ENCODE measurements around the gene SYTL3. TPM values are rescaled to one million over a fixed set of nuclear protein-coding genes. Genes with fewer than 3 reads are reported as not detected.
A peak's percentile ranks its signal among the peaks of the same experiment; 100 is the strongest.

Gene SYTL3
- total RNA-seq, 1 donor from 2014 or later = 8.7 TPM

DNA sequence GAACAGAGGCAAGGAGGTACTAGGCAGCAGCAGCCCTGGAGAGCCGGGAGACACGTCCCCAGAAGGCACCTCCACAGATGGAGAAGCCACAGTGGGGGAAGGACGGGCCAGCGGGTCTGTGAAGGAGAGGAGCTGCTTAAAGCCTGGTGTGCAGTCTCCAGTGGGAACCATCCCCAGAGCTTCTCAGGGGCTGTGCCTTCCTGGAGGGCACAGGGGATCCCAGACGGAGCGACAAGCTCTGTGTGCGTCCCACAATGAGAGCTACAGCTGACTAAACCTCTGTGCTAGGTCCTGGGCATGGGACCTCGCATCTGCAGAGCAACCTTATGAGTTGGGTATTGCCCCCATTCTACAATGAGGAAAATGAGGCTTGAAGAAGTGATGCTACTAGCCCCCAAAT is 118.6 kb downstream of the SYTL3 start:
- no peak overlapping the region for H3K27ac ChIP-seq
- TF ChIP-seq, protein P1, sequence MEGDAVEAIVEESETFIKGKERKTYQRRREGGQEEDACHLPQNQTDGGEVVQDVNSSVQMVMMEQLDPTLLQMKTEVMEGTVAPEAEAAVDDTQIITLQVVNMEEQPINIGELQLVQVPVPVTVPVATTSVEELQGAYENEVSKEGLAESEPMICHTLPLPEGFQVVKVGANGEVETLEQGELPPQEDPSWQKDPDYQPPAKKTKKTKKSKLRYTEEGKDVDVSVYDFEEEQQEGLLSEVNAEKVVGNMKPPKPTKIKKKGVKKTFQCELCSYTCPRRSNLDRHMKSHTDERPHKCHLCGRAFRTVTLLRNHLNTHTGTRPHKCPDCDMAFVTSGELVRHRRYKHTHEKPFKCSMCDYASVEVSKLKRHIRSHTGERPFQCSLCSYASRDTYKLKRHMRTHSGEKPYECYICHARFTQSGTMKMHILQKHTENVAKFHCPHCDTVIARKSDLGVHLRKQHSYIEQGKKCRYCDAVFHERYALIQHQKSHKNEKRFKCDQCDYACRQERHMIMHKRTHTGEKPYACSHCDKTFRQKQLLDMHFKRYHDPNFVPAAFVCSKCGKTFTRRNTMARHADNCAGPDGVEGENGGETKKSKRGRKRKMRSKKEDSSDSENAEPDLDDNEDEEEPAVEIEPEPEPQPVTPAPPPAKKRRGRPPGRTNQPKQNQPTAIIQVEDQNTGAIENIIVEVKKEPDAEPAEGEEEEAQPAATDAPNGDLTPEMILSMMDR (IDR thresholded peaks at IDR 0.05) = no peak
- DNase-seq = no peak
- no peak overlapping the region for H3K4me3 ChIP-seq
- H3K9me3 ChIP-seq = no peaks in the 10 kb centered on the region
- no peak for ATAC-seq
- H3K27me3 ChIP-seq = no peaks in the 10 kb centered on the region
- H3K36me3 ChIP-seq = peaks cover 93% of the 10 kb centered on the region
- intact Hi-C loops (cut with DNase I) = no loop called here
- peaks cover 7% of the 10 kb centered on the region for H3K4me1 ChIP-seq

DNA sequence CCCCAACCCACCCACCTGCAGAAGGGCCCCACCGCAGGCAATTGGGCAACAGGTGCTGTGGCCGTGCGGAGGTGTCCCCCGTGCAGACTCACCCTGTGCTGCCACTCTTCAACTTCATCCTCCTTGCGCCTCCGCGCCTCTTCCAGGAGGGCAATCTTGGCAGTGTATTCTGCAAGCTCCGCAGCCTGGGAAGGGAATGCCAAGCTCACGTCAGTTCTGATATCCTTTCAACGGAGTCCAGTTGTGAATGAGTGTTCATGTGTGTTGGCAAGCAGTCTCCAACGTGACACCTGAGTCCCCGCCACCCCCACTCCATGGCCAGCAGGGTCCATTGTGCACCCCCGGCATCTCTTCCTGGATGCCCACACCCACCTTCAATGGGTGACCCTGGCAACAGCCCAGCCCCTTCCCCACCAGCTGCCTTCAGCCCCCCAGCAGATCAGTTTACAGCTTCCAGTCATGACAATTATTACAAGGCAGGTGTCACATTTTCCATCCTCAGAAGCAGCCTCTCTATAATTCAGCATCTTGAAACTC is 119.4 kb downstream of the SYTL3 start:
- Histone ChIP-seq H3K27me3 (no peaks in the 10 kb centered on the region), H3K27ac (no peak overlapping the region), H3K36me3 (peaks cover 98% of the 10 kb centered on the region), H3K4me1 (peaks cover 9% of the 10 kb centered on the region), H3K9me3 (no peaks in the 10 kb centered on the region), H3K4me3 (no peak overlapping the region)
- ATAC-seq = no peak
- TF ChIP-seq, protein P1 (IDR thresholded peaks at IDR 0.05) = no peak
- intact Hi-C loops (cut with DNase I) = no loop called here
- DNase-seq = no peak

DNA sequence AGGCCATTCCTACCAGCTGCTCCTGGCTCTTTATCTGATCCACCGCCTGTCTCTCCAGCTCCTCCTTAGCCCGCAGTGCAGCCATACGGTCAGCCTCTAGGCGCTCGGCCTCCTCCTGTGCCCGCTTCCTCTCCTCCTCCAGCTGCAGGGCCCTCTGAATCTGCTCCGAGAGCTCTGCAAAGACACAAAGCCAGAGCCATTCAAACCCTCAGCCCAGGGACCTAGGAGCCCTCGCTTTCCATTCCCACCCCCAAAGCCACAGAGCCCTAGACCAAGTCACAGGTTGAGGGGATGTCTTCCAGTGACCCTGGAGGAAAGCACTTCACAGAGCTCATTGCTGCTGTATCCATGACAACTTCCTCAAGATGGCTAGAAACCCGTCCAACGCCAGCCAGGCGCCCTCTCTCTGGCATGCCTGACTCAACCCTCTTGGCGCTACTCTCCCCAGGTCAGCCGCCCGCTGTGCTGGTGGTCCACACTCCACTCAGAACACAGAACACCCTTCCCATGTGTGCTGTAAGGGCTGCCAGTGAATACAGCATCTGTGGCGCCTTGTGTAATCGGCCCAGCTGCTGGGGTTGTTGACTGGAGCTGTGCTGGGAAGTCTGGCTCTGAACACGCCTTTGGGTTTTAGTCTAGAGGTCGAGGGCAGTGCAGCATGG is 120.0 kb downstream of the SYTL3 start:
- intact Hi-C loops (cut with DNase I) = no loop called here
- no peak for DNase-seq
- ATAC-seq = no peak
- TF ChIP-seq, protein P1 (IDR thresholded peaks at IDR 0.05) = no peak
- Histone ChIP-seq H3K27me3 (no peaks in the 10 kb centered on the region), H3K36me3 (peaks cover 98% of the 10 kb centered on the region), H3K4me1 (peaks cover 9% of the 10 kb centered on the region), H3K27ac (no peak overlapping the region), H3K9me3 (no peaks in the 10 kb centered on the region), H3K4me3 (no peak overlapping the region)

GRCh38 chr6:158770533-158771330 is 120.9 kb downstream of the SYTL3 start:
- DNase-seq = no peak
- H3K27me3 ChIP-seq = no peaks in the 10 kb centered on the region
- peaks cover 9% of the 10 kb centered on the region for H3K4me1 ChIP-seq
- peak; percentile 30 for ATAC-seq
- TF ChIP-seq, protein P1 (IDR thresholded peaks at IDR 0.05) = no peak
- intact Hi-C loops (cut with DNase I) = no loop called here
- H3K36me3 ChIP-seq = peaks cover 98% of the 10 kb centered on the region
- no peak overlapping the region for H3K4me3 ChIP-seq
- no peaks in the 10 kb centered on the region for H3K9me3 ChIP-seq
- no peak overlapping the region for H3K27ac ChIP-seq

GRCh38 chr6:158771399-158772152 is 121.7 kb downstream of the SYTL3 start:
- ATAC-seq (peak; percentile 41), DNase-seq (no peak)
- TF ChIP-seq, protein P1 (IDR thresholded peaks at IDR 0.05) = no peak
- H3K27ac ChIP-seq = no peak overlapping the region
- no peak overlapping the region for H3K4me3 ChIP-seq
- intact Hi-C loops (cut with DNase I) = no loop called here
- no peaks in the 10 kb centered on the region for H3K9me3 ChIP-seq
- H3K4me1 ChIP-seq = peaks cover 9% of the 10 kb centered on the region
- H3K27me3 ChIP-seq = no peaks in the 10 kb centered on the region
- peaks cover 98% of the 10 kb centered on the region for H3K36me3 ChIP-seq
